OCI-LY1 (cell line): Measurements from ENCODE around the gene AP2A2.

ENCODE experiments used
- CTCF ChIP-seq: fragments of 200-600 bp; sonication (generic), shearing (Covaris generic); IDR thresholded peaks from 2 replicates; pipeline ENCODE4 v1.5.1; 2017; ENCODE audit warnings: mild to moderate bottlenecking, antibody characterized with exemption, low read length, moderate library complexity, mixed read lengths
- EZH2 ChIP-seq: fragments of 200-600 bp; sonication (generic), shearing (Covaris generic); IDR thresholded peaks from 2 replicates; pipeline ENCODE4 v1.8.0; 2017; ENCODE audit warnings: borderline replicate concordance, mixed run types, mild to moderate bottlenecking, antibody characterized with exemption, low read length, moderate library complexity, mixed read lengths

GRCh38 chr11:1024597-1025409 is 99.1 kb downstream of the AP2A2 start:
- TF ChIP-seq CTCF = no peak
- no peak for TF ChIP-seq EZH2
